Neural cell (in vitro differentiated cells): ENCODE data around the gene ANKRD29. TPM values are rescaled to one million over a fixed set of nuclear protein-coding genes. Genes with fewer than 3 reads are reported as not detected.

Experiments
- H2AFZ ChIP-seq: fragments of 200-600, 300-800 bp; sonication (generic), shearing (Covaris generic); 2 replicates; pipeline ENCODE4 v1.6.0; 2014; ENCODE audit warnings: low read depth, mild to moderate bottlenecking, antibody characterized with exemption, low read length, moderate library complexity
- H3F3A ChIP-seq: fragments of 200-600 bp; shearing (Covaris generic); 2 replicates; pipeline ENCODE4 v1.6.1; 2016; ENCODE audit warnings: mild to moderate bottlenecking, moderate library complexity, mixed read lengths, antibody characterized with exemption, low read length; ENCODE audit not compliant: insufficient read depth, poor library complexity, severe bottlenecking
- H3K27ac ChIP-seq: fragments of 200-600, 300-800 bp; sonication (generic), shearing (Covaris generic); 2 replicates; pipeline ENCODE4 v1.5.1; 2014; ENCODE audit warnings: mild to moderate bottlenecking, low read length, moderate library complexity
- H3K27me3 ChIP-seq: fragments of 300-800, 200-600 bp; sonication (generic), shearing (Covaris generic); 2 replicates; pipeline ENCODE4 v1.6.0; 2014; ENCODE audit warnings: mild to moderate bottlenecking, low read depth, low read length, moderate library complexity; ENCODE audit not compliant: insufficient read depth
- H3K36me3 ChIP-seq: fragments of 300-800, 200-600 bp; sonication (generic), shearing (Covaris generic); 2 replicates; pipeline ENCODE4 v1.5.1; 2014; ENCODE audit warnings: mild to moderate bottlenecking, antibody characterized with exemption, low read length, moderate library complexity; ENCODE audit not compliant: insufficient read depth
- H3K4me2 ChIP-seq: fragments of 300-800, 200-600 bp; sonication (generic), shearing (Covaris generic); 2 replicates; pipeline ENCODE4 v1.6.0; 2014; ENCODE audit warnings: mild to moderate bottlenecking, low read length
- H3K4me3 ChIP-seq: fragments of 300-800, 200-600 bp; sonication (generic), shearing (Covaris generic); 2 replicates; pipeline ENCODE4 v1.5.1; 2014; ENCODE audit warnings: mild to moderate bottlenecking, low read length, moderate library complexity
- H3K79me2 ChIP-seq: fragments of 200-600 bp; shearing (Covaris generic); replicated peaks from 2 replicates; pipeline ENCODE4 v1.6.0; 2014; ENCODE audit warnings: mild to moderate bottlenecking, low read length, moderate library complexity; ENCODE audit not compliant: insufficient read depth
- H3K9ac ChIP-seq: fragments of 300-800, 200-600 bp; sonication (generic), shearing (Covaris generic); 2 replicates; pipeline ENCODE4 v1.6.1; 2016; ENCODE audit warnings: mild to moderate bottlenecking, low read length, mixed read lengths
- H3K9me2 ChIP-seq: fragments of 200-600 bp; shearing (Covaris generic); 2 replicates; pipeline ENCODE4 v1.6.1; 2016; ENCODE audit warnings: mild to moderate bottlenecking, low read length, mixed read lengths; ENCODE audit not compliant: insufficient read depth
- H3K9me3 ChIP-seq: fragments of 200-600, 300-800 bp; sonication (generic), shearing (Covaris generic); 2 replicates; pipeline ENCODE4 v1.6.1; 2016; ENCODE audit warnings: mild to moderate bottlenecking, mixed run types, low read length, moderate library complexity, mixed read lengths
- H4K20me1 ChIP-seq: fragments of 200-600 bp; shearing (Covaris generic); 2 replicates; pipeline ENCODE4 v1.6.1; 2016; ENCODE audit warnings: mild to moderate bottlenecking, mixed run types; ENCODE audit not compliant: insufficient read depth
- CTCF ChIP-seq: fragments of 450-650 bp; IDR thresholded peaks from 2 replicates; pipeline ENCODE4 v1.5.1; 2014; ENCODE audit warnings: antibody characterized with exemption, mild to moderate bottlenecking, moderate library complexity; ENCODE audit not compliant: poor library complexity, severe bottlenecking
- EP300 ChIP-seq: fragments of 450-650 bp; conservative IDR thresholded peaks from 2 replicates; pipeline ENCODE4 v1.6.1; 2014; ENCODE audit warnings: antibody characterized with exemption, mild to moderate bottlenecking, moderate library complexity; ENCODE audit not compliant: poor library complexity, severe bottlenecking
- EZH2 ChIP-seq: fragments of 200-600, 300-800 bp; shearing (Covaris generic), sonication (generic); IDR thresholded peaks from 2 replicates; pipeline ENCODE4 v1.6.1; 2014; ENCODE audit warnings: antibody characterized with exemption, low read length, borderline replicate concordance, mild to moderate bottlenecking; ENCODE audit not compliant: insufficient read depth, poor library complexity, severe bottlenecking
- MXI1 ChIP-seq: fragments of 450-650 bp; conservative IDR thresholded peaks from 2 replicates; pipeline ENCODE4 v1.6.1; 2014; ENCODE audit warnings: antibody characterized with exemption, mild to moderate bottlenecking; ENCODE audit not compliant: poor library complexity, severe bottlenecking
- POLR2AphosphoS5 ChIP-seq: IDR thresholded peaks from 2 replicates; pipeline ENCODE4 v1.6.1; 2012
- RAD21 ChIP-seq: fragments of 450-650 bp; conservative IDR thresholded peaks from 2 replicates; pipeline ENCODE4 v1.6.1; 2014; ENCODE audit warnings: antibody characterized with exemption, mild to moderate bottlenecking, moderate library complexity
- REST ChIP-seq: IDR thresholded peaks from 2 replicates; pipeline ENCODE4 v1.6.1; 2012; ENCODE audit warnings: borderline replicate concordance
- SMC3 ChIP-seq: fragments of 450-650 bp; conservative IDR thresholded peaks from 2 replicates; pipeline ENCODE4 v1.6.1; 2014; ENCODE audit warnings: antibody characterized with exemption, mild to moderate bottlenecking, moderate library complexity; ENCODE audit not compliant: poor library complexity
- TAF1 ChIP-seq: IDR thresholded peaks from 2 replicates; pipeline ENCODE4 v1.6.1; 2012; ENCODE audit warnings: low read depth
- polyA plus RNA-seq: library from polyadenylated mRNA; depleted of rRNA; stranded (reverse); fragments of >200 nt; gene quantifications from 2 replicates; pipeline ENCODE4 v1.2.3, GENCODE V29; 2014

Gene ANKRD29
- polyA plus RNA-seq, 1 donor from 2014 or later = 4.9 TPM

GRCh38 chr18:23673725-23674124 lies 11.0 kb upstream of the ANKRD29 start:
- H3K9ac ChIP-seq = no peak overlapping the region
- no peak for TF ChIP-seq REST
- no peak for TF ChIP-seq EP300
- TF ChIP-seq RAD21 = no peak
- TF ChIP-seq POLR2AphosphoS5 = no peak
- TF ChIP-seq CTCF = no peak
- TF ChIP-seq EZH2 = no peak
- TF ChIP-seq TAF1 = no peak
- no peak for TF ChIP-seq MXI1
- no peak for TF ChIP-seq SMC3
- H3K36me3 ChIP-seq = no peaks in the 10 kb centered on the region
- no peak overlapping the region for H3K4me2 ChIP-seq
- H3K9me3 ChIP-seq = no peaks in the 10 kb centered on the region
- no peaks in the 10 kb centered on the region for H3K27me3 ChIP-seq
- no peaks in the 10 kb centered on the region for H4K20me1 ChIP-seq
- no peaks in the 10 kb centered on the region for H3K9me2 ChIP-seq
- H3K27ac ChIP-seq = no peak overlapping the region
- no peak overlapping the region for H3K4me3 ChIP-seq
- no peak overlapping the region for H2AFZ ChIP-seq
- H3K79me2 ChIP-seq = no peaks in the 10 kb centered on the region
- H3F3A ChIP-seq = no peaks in the 10 kb centered on the region

GRCh38 chr18:23671564-23671963 lies 8.9 kb upstream of the ANKRD29 start:
- H3K27me3 ChIP-seq = no peaks in the 10 kb centered on the region
- H2AFZ ChIP-seq = no peak overlapping the region
- H3K9me3 ChIP-seq = no peaks in the 10 kb centered on the region
- H3F3A ChIP-seq = no peaks in the 10 kb centered on the region
- H3K36me3 ChIP-seq = no peaks in the 10 kb centered on the region
- H3K27ac ChIP-seq = no peak overlapping the region
- no peak overlapping the region for H3K4me3 ChIP-seq
- TF ChIP-seq SMC3 (no peak), TAF1 (no peak), EP300 (no peak), REST (no peak)
- no peak overlapping the region for H3K4me2 ChIP-seq
- no peaks in the 10 kb centered on the region for H3K79me2 ChIP-seq
- no peaks in the 10 kb centered on the region for H4K20me1 ChIP-seq
- no peak overlapping the region for H3K9ac ChIP-seq
- H3K9me2 ChIP-seq = no peaks in the 10 kb centered on the region
